Ammon's horn (tissue), 1 donor: Measurements from ENCODE around the gene S100A3.
"Not testable (repeated sequence)": the region's sequence is repeated elsewhere in the genome, so short reads cannot be mapped to it uniquely, and the experiment has no call there.

ENCODE experiments used
- DNase-seq: peaks from one replicate; pipeline ENCODE4 v3.0.0-alpha.2; 2016; ENCODE audit warnings: low spot score

S100A3 gene

GRCh38 chr1:153568367-153569099, 19.5 kb upstream of the S100A3 start:
- DNase-seq: peak; percentile 86

DNA sequence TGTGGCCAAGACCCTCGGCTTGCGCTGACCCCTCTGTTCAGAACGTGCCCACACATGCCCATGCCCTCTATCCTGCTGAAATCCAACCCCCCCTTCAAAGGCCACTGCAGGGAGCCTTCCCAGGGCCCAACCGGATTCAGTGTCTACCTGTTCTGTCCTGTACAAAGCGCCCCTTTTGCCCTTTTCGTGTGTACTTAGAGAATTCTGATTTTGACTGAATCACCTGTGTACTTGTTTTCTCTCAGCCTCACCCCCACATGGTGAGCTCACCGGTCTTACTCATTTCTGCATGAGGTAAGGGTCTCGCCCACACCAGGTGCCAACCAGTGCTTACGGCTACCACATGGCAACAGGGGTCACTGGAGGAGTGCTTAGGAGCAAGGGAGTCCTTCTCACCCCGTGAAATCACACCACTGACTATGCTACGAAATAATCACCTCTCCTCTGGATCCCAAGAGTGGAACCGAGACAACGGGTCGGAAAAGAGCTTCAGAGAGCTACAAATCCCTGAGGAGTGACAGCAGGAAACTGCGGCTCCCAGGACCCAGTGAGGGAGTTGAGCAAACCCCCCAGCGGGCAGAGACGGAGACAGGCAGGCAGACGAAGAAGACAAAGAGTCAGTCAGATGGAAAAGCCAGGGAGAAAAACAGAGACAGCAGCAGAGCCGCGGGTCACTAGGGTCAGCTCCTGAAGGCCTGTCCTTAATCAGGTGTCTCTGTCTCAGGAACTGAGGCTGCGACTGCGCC, 18.7 kb upstream of the S100A3 start:
- DNase-seq: no peak

- peak; percentile 65 for DNase-seq
Measured at GRCh38 chr1:153566414-153567371, 17.6 kb upstream of the S100A3 start.

DNA sequence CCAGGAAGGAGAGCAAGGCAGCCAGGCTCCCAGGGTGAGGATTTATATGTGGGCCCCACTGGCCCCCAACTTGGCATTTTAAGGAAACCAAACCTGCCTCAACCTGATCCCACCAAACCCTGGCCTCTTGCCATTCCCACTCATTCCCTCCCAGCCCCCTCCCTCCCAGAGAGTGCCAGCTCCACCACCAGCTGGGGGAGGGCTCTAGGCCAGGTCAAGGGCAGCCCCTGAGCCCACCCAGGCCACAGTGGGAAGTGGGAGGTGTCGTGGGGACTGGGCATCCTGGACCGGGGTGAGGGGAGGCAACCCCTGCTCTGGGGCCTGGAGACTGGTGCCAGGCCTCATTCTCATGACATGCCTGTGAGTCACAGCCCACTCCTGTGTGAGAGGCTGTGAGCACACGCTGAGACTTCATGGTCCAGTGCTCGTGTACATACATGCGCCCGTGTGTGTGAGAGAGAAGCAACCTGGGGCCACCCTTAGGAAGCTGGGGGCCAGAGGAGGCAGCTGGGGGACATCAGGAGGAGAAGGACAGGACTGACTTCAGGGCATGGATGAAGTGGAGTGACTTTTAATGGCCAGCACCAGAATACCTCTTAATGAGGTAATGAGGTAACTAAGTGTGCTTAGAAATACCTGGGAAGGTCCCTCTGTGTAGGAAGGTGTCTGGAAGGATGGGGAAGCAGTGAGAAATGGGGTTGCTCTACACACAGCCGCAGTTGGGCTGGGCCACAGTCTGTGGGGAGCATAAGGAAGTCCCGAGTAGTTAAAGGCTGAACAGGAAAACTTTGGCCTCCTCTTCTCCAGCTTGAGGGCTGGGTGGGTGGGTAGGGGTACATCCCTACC, 16.7 kb upstream of the S100A3 start, which contains the start of gene S100A2:
TSS of gene S100A2 (minus strand) at position 316 of the 846 bp plus-strand sequence. CDS start 1,967 bp downstream, outside the sequence.
- DNase-seq: no peak

DNA sequence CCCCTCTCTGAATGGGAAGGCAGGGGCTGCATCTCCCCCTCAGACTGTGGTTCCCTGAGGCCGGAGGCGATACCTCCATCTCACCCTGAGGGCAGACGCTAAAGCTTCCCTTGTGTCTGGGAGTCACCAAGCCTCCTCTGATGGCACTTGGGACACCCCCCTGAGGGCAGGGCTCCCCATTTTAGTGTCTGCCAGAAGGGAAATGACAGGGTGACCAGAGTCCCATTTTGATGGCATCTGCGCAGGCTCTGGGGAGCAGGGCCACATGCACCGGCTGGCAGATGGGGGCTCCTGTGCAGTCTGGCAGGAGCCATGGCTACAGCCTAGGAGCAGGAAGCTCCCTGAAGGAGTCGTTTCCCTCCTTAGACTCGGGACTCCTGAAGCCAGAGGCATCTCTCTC, 14.9 kb upstream of the S100A3 start:
- no peak for DNase-seq

DNA sequence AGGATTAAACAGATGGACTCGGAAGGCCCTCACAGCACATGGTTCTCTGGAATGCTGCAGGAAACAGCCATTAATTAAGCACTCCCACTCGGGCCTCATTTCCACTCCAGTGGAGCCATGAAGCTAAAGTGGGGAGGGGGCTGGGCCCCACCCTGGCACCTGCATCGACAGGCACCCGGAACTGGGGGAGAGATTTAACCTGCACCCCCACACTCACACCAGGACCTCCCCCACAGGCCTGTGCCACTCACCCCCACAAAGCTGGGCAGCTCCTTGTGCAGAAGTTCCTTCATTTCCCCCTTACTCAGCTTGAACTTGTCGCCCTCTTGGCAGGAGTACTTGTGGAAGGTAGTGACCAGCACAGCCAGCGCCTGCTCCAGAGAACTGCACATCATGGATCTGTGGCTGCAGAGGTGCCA, 14.4 kb upstream of the S100A3 start:
- DNase-seq: no peak

- not testable (repeated sequence) for DNase-seq
Measured at GRCh38 chr1:153562021-153562420, 13.0 kb upstream of the S100A3 start.

DNA sequence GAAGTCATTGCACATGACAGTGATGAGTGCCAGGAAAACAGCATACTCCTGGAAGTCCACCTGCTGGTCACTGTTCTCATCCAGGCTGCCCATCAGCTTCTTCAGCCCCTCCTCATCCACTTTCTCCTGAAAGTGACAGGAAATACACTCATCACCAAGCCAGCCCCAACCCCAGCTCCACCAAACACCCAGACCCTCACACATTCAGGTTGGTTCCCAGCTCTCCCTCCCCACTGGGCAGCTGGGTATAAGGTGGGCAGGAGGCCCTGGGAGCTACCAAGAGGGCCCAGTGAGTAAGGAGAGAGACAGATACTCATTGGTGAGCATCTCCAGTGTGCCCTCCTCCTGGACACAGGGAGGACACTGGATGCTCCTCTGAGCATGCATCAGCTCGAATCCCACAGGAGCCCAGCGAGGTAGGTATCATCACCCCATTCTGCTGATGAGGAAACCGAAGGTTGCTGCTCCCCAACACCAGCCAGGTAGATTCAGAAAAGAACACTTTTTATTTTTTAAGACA, 12.5 kb upstream of the S100A3 start:
- no peak for DNase-seq

DNA sequence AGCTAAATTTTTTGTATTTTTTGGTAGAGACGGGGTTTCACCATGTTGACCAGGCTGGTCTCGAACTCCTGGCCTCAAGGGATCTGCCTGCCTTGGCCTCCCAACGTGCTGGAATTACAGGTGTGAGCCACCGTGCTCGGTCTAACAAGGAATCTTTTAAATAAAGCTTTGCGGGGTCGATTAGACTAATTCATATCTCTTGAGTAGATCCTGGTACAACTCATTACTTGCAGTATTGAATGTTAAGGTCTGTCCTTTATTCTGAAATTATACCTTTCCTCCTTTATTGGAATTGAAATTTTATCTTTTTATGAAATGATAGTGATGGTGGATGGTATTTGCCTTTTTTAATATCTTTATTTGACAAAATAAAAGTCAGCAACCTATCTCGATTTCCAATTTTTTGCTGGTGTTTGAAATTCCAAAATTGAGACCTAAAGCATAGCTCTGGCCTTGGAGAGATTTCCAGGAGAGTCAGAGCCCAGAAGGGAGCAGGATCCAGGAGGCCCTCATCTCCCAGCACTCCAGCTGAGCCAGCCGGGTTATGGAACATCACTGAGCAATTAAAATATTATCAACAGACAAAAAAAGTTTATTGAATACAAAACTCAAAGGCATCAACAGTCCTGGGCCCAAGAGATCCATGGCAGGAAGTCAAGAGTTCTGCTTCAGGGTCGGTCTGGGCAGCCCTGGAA, 11.9 kb upstream of the S100A3 start:
- no peak for DNase-seq

DNA sequence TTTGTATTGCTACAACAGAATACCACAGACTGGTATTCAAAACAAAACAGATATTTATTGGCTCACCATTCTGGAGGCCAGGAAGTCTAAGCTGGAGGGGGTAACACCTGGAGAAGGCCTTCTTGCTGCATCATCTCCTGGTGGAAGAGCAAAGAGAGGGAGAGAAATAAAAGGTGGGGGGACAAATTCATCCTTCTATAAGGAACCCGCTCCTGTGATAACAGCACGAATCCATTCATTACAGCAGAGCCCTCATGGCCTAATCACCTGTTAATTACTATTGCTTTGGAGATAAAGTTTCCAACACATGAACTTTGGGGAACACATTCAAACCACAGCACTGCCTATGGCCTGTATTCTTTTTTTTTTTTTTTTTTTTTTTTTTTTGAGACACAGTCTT, 11.2 kb upstream of the S100A3 start:
- DNase-seq: no peak

- no peak for DNase-seq
Measured at GRCh38 chr1:153557877-153558276, 8.8 kb upstream of the S100A3 start.

DNA sequence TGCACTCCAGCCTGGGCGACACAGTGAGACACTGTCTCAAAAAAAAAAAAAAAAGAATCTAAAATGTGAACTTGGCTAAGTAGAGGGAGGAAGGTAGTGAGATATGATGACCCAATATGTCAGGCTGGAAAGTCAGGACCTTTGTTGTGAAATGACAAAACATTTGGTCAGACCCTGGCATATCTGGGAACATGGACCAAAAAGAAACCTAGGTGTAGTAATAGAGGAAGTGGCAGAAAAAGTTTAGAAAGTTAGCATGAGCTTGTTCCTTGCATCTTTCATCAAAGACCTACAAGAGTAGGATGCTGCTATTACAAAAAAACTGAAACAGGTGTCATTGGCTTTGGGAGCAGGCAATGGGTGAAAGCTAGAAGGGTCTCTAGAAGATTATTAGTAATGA, 7.3 kb upstream of the S100A3 start:
- no peak for DNase-seq

DNA sequence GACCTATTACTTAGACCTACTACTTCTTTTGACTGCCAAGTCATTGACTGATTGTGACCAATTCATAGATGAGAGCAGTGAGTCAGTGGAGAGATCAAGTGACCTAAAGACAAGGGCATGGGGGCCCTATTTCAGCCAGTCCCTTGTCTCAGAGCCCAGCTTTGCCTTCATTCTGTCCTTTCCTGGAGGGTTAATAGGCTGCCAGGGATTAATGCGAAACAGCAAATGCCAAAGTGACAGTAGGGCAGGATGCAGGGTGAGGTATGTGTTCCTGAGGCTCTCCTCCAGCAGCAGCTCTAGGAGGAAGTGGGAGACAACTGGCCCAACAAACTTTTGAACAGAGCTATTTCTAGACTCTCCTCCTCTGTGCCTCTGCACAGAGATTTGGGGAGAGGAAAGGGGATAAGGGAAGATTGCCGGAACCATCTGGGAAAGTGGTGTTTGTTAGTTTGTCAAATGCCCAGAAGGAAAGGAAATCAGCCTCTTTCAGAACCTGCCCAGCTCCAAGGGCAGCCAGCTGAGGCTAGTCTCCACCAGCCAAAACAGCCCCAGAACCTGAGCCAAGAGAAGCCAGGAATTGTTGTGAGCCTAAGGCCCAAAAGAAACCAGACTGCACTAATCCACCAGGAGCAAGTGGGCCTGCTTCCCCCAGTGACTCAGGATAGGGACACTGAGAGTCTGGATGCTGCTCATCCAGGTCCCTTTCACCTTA, 4.9 kb upstream of the S100A3 start:
- no peak for DNase-seq

DNA sequence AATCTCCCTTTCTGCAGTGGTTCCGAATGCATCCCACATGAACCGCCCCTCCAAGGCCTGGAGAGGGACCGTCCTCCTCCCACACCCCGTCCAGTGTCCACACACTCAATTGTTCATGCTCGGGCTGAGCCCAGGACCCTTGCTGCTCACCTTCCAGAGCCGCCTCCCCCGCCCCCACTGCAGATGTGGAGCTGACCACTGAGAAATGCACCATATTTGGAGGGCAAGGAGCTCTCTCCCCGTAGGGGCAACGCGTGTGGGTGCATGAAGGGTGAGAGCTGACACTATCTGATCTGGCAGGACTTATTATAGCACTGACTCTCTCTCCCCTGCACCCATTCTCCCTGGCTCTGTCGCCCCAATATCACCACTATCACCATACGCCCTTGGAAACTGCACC, 4.0 kb upstream of the S100A3 start:
- DNase-seq: no peak

- DNase-seq: no peak
Measured at GRCh38 chr1:153552335-153552734, 3.3 kb upstream of the S100A3 start.

- DNase-seq: no peak
Measured at GRCh38 chr1:153550827-153551500, 1.9 kb upstream of the S100A3 start.

GRCh38 chr1:153550398-153550758, 1.3 kb upstream of the S100A3 start:
- DNase-seq: no peak

DNA sequence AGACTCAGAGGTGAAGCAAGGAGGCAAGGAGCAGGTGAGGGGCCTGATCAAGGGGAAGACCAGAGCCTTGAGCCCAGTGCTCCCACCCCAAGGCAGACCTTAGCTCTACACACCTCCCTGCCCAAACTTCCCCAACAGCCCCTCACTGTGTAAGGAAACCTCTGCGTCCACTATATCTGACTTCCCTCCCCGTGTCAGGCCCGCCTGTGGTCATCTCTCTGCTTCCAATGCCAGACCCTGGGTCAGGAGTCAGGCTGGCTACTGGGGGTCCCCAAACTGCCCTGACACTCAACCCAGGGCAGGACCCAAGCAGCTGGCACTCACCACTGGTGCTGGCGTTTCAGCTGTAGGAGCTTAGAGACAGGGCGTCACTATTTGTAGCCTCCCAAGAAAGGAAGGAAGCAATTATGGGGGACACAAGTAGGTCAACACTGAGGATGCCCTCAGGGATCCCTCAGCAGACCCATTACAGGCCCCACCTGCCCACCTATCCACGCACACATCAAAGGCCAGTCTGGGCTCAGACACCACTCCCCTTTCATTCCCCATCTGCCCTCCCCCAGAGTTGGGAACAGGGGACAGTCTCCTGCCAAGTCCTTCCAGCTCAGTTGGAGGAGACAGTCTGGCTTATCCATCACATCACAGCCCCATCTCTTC, 811 bp upstream of the S100A3 start:
- no peak for DNase-seq
